Islet of Langerhans (tissue), 1 donor: ENCODE results near the gene B4GALNT1.
"Not testable (repeated sequence)": the region's sequence is repeated elsewhere in the genome, so short reads cannot be mapped to it uniquely, and the experiment has no call there.

ENCODE experiments used
- FAIRE-seq: peaks from one replicate; lab custom pipeline; 2011; peaks lifted over from hg19 to GRCh38; lab: Jason Lieb, UNC

The B4GALNT1 gene

GRCh38 chr12:57632958-57633840 lies at the start of gene B4GALNT1:
TSS of gene B4GALNT1 (minus strand) at chr12:57633201. CDS start at chr12:57632132, 1,069 bp downstream.
- no peak for FAIRE-seq

DNA sequence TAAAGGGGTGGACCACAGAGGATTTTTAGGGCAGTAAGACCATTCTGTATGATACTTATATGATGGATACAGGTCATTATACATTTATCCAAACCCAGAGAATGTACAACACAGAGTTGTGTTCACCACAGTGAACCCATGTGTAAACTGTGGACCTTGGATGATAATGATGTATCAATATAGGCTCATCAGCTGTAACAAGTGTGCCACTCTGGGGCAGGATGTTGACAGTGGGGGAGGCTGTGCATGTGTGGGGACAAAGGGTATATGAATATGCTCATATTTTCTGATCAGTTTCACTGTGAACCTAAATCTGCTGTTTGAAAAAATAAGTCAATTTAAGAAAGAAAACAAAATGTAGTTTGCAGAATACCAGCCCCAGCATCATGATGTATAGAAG lies 46.7 kb upstream of the B4GALNT1 start:
- FAIRE-seq, result no peak

GRCh38 chr12:57677947-57678346 lies 44.9 kb upstream of the B4GALNT1 start:
- not testable (repeated sequence) for FAIRE-seq

- no peak for FAIRE-seq
Observed at GRCh38 chr12:57674691-57675090, 41.7 kb upstream of the B4GALNT1 start.

DNA sequence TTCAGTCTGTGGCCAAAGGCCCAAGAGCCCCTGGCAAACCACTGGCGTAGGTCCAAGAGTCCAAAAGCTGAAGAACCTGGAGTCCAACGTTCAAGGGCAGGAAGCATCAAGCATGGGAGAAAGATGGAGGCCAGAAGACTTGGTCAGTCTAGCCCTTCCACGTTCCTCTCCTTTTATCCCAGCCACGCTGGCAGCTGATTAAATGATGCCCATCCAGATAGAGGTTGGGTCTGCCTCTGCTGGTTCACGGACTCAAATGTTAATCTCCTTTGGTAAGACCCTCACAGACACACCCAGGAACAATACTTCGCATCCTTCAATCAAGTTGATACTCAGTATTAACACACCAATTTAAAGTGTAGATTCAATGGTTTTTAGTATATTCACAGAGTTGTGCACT lies 39.8 kb upstream of the B4GALNT1 start:
- FAIRE-seq, result no peak

GRCh38 chr12:57671811-57672210 lies 38.8 kb upstream of the B4GALNT1 start:
- FAIRE-seq, result not testable (repeated sequence)

DNA sequence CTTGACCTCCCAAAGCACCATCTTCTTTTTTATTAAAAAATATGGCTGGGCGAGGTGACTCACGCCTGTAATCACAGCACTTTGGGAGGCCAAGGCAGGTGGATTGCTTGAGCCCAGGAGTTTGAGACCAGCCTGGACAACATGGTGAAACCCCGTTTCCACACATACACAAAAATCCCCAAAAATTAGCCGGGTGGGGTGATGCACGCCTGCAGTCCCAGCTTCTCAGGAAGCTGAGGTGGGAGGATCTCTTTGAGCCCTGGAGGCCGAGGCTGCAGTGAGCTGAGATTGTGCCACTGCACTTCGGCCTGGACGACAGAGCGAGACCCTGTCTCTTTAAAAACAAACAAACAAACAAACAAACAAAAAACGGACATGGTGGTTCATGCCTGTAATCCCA lies 36.7 kb upstream of the B4GALNT1 start:
- FAIRE-seq, result not testable (repeated sequence)

- FAIRE-seq, result no peak
Observed at GRCh38 chr12:57666897-57667296, 33.9 kb upstream of the B4GALNT1 start.

DNA sequence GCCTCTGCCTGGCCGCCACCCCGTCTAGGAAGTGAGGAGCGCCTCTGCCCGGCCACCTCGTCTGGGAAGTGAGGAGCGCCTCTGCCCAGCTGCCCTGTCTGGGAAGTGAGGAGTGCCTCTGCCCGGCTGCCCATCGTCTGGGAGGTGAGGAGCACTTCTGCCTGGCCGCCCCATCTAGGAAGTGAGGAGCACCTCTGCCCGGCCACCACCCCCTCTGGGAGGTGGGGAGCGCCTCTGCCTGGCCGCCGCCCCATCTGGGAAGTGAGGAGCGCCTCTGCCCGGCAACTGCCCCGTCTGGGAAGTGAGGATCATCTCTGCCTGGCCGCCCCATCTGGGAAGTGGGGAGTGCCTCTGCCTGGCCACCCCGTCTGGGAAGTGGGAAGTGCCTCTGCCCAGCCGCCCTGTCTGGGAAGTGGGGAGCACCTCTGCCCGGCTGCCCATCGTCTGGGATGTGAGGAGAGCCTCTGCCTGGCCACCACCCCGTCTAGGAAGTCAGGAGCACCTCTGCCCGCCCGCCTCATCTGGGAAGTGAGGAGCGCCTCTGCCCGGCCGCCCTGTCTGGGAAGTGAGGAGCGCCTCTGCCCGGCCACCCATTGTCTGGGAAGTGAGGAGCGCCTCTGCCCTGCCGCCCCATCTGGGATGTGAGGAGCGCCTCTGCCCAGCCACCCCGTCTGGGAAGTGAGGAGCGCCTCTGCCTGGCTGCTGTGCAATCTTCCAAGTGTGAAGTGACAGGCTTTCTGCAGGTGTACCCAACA lies 32.2 kb upstream of the B4GALNT1 start:
- not testable (repeated sequence) for FAIRE-seq

DNA sequence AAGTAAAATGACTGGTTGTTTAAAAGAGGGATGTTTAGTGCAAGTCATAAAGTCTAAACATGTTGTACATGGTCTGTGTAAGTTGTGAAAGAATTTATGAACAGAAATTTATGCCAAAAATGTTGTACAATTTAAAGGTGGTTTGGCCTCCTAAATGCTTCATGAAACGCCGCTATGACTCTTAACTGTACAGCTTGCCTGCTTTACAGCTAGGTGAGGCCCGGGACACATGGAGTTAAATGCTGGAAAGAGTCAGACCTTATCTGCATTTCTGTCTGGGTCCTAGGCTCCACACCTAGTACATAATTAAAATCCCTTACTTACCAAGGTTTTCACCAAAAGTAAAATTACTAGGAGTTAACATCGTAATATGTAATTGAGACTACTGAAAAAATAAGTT lies 28.4 kb upstream of the B4GALNT1 start:
- FAIRE-seq, result no peak

DNA sequence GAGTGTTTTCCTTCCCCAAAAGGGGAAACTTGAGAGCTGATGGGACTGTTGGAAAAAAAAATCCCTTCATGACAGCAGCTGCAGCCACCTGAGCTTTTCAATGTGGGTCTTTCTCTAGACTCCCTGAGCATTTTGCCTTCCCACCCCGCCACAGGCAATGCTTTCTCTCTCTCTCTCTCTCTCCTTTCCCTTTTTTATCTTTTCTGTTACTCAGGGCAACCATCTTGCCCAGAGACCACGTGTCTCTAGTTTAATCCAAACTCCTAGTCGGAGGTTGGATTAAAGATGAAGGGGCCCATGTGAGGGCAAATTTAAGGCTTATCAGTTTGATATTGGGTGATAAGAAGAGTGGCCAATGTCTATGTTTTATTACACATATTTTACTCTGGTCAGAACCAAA lies 25.9 kb upstream of the B4GALNT1 start:
- no peak for FAIRE-seq

DNA sequence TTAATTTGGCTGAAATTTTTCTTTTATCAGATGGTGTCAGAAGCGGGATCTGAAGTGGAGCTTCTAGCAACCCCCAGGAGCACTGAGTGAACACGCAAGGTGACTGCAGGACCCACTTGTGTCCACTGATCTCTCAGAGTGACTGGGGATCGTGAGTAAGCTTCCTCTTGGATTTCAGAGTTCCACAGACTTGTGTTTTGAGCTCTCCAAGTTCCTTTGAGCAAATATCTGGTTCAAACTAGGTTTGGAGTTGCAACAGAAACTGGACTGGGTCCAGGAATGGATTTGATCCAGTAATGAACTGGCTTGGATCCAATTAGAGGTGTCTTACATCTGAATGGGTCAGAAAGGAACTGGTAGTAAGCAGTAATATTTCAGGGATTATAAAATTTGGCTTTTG lies 24.7 kb upstream of the B4GALNT1 start:
- no peak for FAIRE-seq

DNA sequence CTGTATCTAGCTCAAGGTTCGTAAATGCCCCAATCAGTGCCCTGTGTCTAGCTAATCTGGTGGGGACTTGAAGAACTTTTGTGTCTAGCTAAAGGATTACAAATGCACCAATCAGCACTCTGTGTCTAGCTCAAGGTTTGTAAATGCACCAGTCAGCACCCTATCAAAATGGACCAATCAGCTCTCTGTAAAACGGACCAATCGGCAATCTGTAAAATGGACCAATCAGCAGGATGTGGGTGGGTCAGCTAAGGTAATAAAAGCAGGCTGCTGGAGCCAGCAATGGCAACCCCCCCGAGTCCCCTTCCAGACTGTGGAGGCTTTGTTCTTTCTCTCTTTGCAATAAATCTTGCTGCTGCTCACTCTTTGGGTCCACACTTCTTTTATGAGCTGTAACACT lies 23.4 kb upstream of the B4GALNT1 start:
- not testable (repeated sequence) for FAIRE-seq

- no peak for FAIRE-seq
Observed at GRCh38 chr12:57655541-57656240, 22.7 kb upstream of the B4GALNT1 start.

DNA sequence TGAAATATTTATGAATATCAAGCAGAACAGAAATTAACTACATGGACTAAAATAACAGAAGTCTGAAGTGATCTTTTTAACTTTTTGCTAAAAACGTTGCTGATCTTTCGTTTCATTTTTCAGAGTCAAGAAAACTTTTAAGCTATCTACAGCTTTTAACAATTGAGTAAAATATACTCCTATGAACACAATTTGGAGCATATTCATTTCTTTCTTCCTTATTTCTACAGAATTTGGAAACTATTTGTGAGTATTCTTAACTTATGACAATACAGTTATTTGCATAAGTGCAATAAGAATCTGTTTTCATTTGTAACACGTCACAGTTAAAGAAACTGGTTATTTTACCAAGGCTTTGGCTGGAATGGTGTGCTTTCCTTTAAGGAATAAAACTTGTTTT lies 21.0 kb upstream of the B4GALNT1 start:
- no peak for FAIRE-seq

GRCh38 chr12:57646659-57647049 lies 13.7 kb upstream of the B4GALNT1 start:
- FAIRE-seq, result not testable (repeated sequence)

- FAIRE-seq, result not testable (repeated sequence)
Observed at GRCh38 chr12:57645990-57646658, 13.1 kb upstream of the B4GALNT1 start.

DNA sequence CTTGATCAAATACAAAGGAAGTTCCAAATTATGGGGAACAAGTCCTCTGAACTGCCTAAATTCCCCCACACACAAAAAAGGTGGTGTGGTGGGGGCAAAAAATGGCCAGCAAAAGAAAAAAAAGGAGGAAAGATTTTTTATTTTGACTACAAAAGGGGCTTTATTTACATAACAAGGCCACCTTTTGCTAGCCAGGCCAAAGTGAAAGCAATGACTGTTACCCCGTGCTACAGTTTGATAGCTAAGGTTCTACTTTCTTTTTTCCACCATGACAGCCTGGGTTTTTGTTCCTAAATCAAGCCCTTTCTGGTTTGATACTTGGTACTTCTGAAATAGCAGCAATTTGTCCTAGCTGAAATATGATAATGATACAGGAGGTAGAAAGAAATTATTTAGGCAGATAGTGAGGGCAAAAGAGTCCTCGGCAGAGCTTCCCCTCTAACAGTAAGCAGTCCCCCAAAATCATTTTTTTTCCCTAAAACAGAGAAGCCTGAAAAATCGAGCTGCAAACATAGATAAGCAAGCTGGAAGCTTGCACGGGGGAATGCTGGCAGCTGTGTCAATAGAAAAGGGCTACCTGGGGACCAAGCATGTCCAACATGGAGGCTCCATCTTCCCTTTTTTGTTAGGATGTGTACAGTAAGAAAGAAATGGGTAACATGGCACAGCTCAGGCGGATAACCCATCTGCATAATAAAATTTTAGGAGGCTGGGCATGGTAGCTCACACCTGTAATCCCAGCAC lies 8.9 kb upstream of the B4GALNT1 start:
- no peak for FAIRE-seq

DNA sequence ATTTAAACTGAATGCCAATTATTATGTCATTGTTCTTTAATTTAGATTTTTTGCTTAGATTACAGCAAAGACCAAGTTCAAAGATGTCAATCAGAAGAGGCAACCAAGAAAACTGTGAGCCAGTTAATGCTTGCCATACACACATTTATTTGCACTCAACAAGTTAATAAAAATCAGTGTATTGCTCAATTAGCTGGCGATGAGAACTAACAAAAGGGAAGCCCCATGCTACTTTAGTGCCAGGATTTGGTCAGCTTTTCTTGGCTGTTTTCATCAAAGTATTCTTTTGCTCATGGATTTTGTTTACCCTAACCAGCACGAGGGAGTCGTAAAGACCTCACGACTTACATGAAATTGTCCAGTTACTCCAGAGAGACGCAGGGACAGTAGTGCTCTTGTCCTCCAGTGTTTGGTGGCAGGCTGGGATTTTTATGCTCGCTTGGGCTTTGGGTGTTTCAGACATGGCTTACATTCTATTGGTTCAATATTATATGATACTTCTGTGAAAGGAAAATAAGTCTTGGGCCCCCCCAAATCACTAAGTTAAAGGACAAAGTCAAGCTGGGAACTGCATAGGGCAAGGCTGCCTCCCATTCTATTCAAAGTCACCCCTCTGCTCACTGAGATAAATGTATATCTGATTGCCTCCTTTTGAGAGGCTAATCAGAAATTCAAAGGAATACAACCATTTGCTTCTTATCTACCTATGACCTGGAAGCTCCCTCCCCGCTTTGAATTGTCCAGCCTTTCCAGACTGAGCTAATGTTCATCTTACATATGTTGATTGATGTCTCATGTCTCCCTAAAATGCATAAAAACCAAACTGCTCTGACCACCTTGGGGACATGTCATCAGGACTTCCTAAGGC lies 7.4 kb upstream of the B4GALNT1 start:
- no peak for FAIRE-seq

- FAIRE-seq, result no peak
Observed at GRCh38 chr12:57638096-57638495, 5.1 kb upstream of the B4GALNT1 start.
